ENCODE measurements around the gene TMEM260.

Gene TMEM260

GRCh38 chr14:56579345-56580220, at the start of gene TMEM260:
TSS of gene TMEM260 (plus strand) at chr14:56579798. CDS start at chr14:56579915, 117 bp downstream.
- DNase-seq (ENCODE audit: low read depth): peak; percentile 65

- DNase-seq (ENCODE audit: low read depth): no peak
Measured at GRCh38 chr14:56532546-56532945, 47.1 kb upstream of the TMEM260 start.

DNA sequence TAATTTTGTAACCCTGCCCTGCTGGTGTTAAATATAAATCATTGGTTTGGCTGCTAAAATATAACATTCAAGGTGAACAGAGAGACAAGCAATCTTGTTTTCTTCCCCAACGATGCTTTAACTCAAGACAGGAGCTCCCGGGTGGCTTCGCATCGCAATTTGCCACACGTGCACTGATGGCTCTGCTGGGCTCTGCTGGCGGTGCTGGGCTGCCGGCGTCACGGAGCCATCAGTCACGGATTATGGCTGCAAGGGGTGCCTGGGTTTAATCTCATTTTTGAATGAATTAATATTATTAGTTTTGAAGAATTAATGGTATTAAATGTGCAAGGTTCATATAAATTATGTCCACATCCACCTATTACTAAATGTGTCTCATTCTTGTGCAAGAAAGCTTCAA, 44.9 kb upstream of the TMEM260 start:
- DNase-seq (ENCODE audit: low read depth): no peak

DNA sequence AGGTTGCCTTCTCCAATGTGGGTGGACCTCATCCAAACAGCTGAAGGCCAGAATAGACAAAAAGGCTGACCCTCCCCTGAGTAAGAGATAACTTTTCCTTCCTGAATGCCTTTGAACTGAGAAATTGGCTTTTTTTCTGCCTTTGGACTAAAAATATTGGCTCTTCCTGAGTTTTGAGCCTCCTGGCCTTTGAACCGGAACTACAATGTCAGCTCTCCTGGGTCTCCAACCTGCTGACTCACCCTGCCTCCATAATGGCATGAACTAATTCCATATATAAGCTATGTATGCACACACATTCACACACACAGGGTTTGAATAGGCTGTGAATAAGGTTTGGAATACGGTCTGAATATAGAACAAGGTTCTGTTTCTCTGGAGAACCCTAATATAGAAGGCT, 39.7 kb upstream of the TMEM260 start:
- no peak for DNase-seq (ENCODE audit: low read depth)

- no peak for DNase-seq (ENCODE audit: low read depth)
Measured at GRCh38 chr14:56543436-56543835, 36.2 kb upstream of the TMEM260 start.

DNA sequence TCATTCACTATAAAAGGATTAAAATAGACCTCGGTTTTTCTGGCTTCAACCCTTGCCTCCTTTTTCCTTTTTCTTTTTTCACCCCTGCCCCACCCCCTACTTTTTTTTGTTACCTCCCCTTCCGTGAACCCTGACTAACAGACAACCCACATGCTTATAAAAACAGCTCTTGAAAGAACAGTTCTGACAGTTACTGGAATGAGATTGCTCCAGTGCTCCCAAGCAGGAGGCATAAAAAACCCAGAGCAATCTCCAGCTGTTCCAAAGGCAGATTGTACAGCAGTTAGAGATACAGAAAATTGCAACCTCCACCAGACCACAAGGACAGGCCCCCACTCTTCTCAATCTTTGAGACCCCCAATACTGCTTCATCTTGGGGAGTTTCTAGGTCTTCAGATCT, 29.9 kb upstream of the TMEM260 start:
- no peak for DNase-seq (ENCODE audit: low read depth)

DNA sequence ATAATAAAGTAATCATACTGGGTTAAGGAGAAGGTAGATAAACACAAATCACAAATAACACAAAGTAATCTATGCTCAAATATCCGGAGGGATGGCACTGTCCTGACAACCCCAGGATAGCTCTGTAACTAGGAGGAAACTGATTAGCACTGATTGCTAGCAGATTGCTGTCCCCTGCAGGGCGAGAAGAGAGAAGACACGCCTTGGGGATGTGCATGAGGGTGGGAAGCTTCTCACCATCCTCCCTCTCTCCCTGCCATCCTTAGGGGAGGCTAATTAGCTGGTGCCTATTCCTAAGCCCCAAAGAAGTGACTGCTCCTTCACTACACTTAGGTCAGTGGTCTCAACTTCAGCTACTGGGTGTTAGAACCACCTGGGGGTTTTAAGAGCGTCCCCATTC, 27.0 kb upstream of the TMEM260 start:
- DNase-seq (ENCODE audit: low read depth): no peak

- DNase-seq (ENCODE audit: low read depth): no peak
Measured at GRCh38 chr14:56554301-56554700, 25.3 kb upstream of the TMEM260 start.

DNA sequence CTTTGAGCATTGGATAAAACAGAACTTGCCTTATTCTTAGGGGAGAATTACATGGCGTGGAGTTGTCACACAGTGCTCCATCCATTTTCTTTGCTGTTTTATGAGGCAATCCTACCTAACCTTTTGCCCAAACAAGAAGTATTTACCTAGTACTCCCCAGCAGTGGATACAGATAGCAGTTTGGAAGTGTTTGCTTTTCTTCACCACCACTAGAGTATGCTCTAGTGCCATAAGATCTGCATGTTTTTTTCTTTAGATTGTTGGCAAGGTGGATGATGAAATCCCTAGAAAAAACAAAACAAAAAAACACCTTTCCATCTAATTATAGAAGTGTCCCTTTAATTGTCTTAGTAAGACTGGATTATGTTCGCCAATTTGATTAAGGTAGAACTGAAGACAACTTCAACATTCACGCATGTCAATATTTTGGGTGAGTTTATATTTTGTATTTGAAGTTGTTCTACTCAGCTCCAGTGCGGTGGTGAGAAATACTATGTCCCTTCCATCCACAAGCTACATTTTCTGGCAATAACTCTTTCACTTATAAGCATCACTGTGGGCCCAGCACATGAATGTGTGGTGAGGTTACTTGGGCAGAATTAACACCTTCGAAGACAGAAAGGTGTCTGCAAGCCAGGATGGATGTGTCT, 23.6 kb upstream of the TMEM260 start:
- no peak for DNase-seq (ENCODE audit: low read depth)

GRCh38 chr14:56559182-56559581, 20.4 kb upstream of the TMEM260 start:
- DNase-seq (ENCODE audit: low read depth): no peak

GRCh38 chr14:56561606-56562005, 18.0 kb upstream of the TMEM260 start:
- DNase-seq (ENCODE audit: low read depth): no peak

GRCh38 chr14:56562883-56563282, 16.7 kb upstream of the TMEM260 start:
- no peak for DNase-seq (ENCODE audit: low read depth)

DNA sequence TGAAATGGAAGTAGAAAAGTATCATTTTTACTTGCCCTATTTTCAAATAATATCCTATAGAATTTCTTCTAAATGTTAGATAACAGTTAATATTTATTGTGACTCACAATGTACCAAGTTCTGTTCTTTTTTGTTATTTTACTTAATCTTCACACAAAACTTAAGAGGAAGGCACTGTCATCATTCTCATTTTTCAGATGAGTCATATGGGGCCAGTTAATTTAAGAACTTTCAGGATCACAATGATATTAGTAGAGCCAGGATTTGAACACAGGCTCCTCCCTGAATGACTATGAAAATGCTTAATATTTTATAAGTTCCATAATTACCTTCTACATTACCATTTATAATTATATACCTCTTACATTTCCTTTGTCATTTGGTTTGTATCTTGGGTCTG, 10.4 kb upstream of the TMEM260 start:
- DNase-seq (ENCODE audit: low read depth): no peak

DNA sequence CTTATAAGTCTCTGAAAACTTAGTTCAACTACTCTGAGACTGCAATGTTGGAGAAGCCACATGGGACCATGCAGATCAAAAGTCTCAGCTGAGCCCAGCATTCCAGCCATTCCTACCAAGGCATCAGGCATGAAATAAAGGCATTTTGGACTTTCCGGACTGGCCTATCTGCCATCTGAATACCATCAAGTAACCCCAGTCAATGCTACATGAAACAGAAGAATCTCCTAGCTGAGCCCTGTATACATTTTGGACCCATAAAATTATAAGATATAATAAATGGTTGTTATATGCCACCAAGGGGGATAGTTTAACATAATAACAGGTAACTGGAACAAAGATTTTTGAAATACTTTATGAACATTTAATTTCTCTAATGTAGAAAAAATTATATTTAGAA, 9.3 kb upstream of the TMEM260 start:
- no peak for DNase-seq (ENCODE audit: low read depth)

- DNase-seq (ENCODE audit: low read depth): no peak
Measured at GRCh38 chr14:56580221-56580711, 668 bp downstream of the TMEM260 start.

GRCh38 chr14:56581041-56581727, 1.6 kb downstream of the TMEM260 start:
- DNase-seq (ENCODE audit: low read depth): no peak

GRCh38 chr14:56585461-56586084, 6.0 kb downstream of the TMEM260 start:
- no peak for DNase-seq (ENCODE audit: low read depth)

- DNase-seq (ENCODE audit: low read depth): no peak
Measured at GRCh38 chr14:56587701-56588100, 8.1 kb downstream of the TMEM260 start.

DNA sequence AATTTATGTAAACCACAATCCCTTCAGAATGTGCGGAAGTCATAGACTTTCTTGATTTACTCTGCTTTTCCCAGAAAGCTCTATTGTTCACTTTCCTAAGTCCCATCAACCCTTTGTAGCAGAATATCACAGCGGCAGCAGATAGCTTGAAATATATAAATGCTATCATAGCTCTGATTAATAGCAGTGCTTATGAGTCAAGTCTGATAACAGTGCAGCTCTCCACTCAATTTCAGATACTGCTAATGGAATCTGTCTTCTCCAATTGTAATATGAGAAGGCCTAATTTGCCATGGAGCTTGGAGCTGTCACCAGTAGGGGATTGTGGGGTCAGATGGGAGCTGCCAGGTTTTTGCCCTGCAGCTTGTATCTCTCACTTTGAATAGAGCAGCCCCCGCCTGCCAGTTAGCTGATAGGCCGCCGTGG, 10.9 kb downstream of the TMEM260 start:
- DNase-seq (ENCODE audit: low read depth): no peak

- no peak for DNase-seq (ENCODE audit: low read depth)
Measured at GRCh38 chr14:56592746-56593544, 13.3 kb downstream of the TMEM260 start.

DNA sequence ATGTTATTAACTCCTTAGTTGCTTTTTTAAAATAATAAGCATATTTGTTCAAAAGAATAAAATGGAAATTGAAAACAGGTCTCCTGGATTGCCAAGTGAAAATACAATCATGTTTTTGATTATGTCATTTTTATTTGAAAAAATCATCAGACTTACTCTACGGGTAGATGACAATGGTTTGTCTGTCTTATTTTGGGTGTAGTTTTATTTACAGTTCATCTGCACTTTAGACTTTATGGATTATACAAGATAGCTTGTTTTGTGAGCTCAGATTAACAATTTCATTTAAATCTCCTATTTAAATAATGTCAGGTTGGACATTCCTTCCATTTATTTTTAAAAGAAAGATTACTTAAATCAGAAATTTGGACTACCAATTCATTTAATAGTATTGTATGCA, 14.8 kb downstream of the TMEM260 start:
- no peak for DNase-seq (ENCODE audit: low read depth)

All from CMK (cell line).